GM18502 (cell line): ENCODE results near the gene NDN.
"Not testable (repeated sequence)": the region's sequence is repeated elsewhere in the genome, so short reads cannot be mapped to it uniquely, and the experiment has no call there.

ENCODE experiments used
- ATAC-seq: cut with Tn5 transposase; IDR thresholded peaks from one replicate; pipeline ENCODE4 v1.9.1; 2021; ENCODE audit warnings: mild to moderate bottlenecking; ENCODE audit not compliant: unreplicated experiment, poor library complexity

The NDN gene

GRCh38 chr15:23687143-23687470, at the start of gene NDN:
Gene NDN (minus strand): TSS chr15:23687305. CDS start chr15:23687217, 88 bp downstream.
- no peak for ATAC-seq

GRCh38 chr15:23736033-23736673, 49.0 kb upstream of the NDN start:
- ATAC-seq: no peak

GRCh38 chr15:23734862-23735261, 47.8 kb upstream of the NDN start:
- no peak for ATAC-seq

GRCh38 chr15:23713874-23714656, 27.0 kb upstream of the NDN start:
- ATAC-seq: not testable (repeated sequence)

- ATAC-seq: no peak
These were observed 21.2 kb upstream of the NDN start for GRCh38 chr15:23708332-23708731.

GRCh38 chr15:23695282-23695681, 8.2 kb upstream of the NDN start:
- no peak for ATAC-seq

- no peak for ATAC-seq
These were observed 7.5 kb upstream of the NDN start for GRCh38 chr15:23694592-23694991.

- no peak for ATAC-seq
These were observed 3.3 kb upstream of the NDN start for GRCh38 chr15:23690450-23690852.

GRCh38 chr15:23690015-23690414, 2.9 kb upstream of the NDN start:
- no peak for ATAC-seq

GRCh38 chr15:23686466-23687142, 501 bp downstream of the NDN start:
- ATAC-seq: no peak

GRCh38 chr15:23671481-23671880, 15.6 kb downstream of the NDN start:
- ATAC-seq: no peak

GRCh38 chr15:23670970-23671369, 16.1 kb downstream of the NDN start:
- ATAC-seq: no peak

GRCh38 chr15:23663232-23663631, 23.9 kb downstream of the NDN start:
- no peak for ATAC-seq

- no peak for ATAC-seq
These were observed 38.1 kb downstream of the NDN start for GRCh38 chr15:23648920-23649515.

GRCh38 chr15:23647421-23648370, 39.4 kb downstream of the NDN start, which contains the start of gene MAGEL2:
Gene MAGEL2 (minus strand): TSS chr15:23647867. CDS start chr15:23647742, 125 bp downstream.
- ATAC-seq: no peak

- ATAC-seq: no peak
These were observed 40.2 kb downstream of the NDN start for GRCh38 chr15:23647001-23647295.

- ATAC-seq: no peak
These were observed 40.7 kb downstream of the NDN start for GRCh38 chr15:23646165-23647000.

- ATAC-seq: no peak
These were observed 41.5 kb downstream of the NDN start for GRCh38 chr15:23645371-23646164.
